GM20431 (cell line): Measurements from ENCODE around the gene FKBP2.

Experiments
- in situ Hi-C: fragments of 300-500 bp; cut with MseI, MboI; formaldehyde crosslinking; loops from one replicate; pipeline ENCODE4 v1.15.0; 2020; ENCODE audit warnings: low sequenced_read_pairs; ENCODE audit not compliant: unreplicated experiment

The FKBP2 gene

DNA sequence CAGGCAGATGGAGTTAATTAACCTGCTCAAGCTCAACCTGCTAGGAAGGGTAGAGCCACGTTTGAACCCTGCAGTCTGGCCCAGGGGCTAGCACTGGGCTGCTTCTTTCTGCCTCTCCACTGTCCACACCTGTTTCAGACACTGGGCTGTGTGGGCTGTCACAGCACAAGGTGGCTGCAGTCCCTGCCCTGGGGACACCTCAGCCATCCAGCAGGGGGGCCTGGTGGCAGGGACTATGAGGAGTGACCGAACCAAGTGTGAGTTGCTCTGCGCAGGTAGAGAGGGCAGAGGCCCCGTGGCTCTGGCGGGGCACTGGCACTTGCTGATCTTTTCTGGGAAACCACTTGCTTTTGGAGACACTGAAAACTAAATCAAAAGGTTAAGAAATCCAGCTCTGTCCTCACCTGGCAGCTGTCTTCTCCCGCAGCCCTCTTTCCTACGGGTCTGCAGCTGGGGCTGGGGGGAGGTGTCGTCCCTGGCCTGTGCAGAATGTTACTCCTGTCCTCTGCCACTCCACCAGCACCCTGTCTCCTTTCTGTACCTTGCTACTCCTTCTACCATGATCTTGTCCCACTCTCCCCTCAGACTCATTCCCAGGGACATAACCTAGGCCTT, 37.8 kb downstream of the FKBP2 start:
- in situ Hi-C loops = no loop called here

DNA sequence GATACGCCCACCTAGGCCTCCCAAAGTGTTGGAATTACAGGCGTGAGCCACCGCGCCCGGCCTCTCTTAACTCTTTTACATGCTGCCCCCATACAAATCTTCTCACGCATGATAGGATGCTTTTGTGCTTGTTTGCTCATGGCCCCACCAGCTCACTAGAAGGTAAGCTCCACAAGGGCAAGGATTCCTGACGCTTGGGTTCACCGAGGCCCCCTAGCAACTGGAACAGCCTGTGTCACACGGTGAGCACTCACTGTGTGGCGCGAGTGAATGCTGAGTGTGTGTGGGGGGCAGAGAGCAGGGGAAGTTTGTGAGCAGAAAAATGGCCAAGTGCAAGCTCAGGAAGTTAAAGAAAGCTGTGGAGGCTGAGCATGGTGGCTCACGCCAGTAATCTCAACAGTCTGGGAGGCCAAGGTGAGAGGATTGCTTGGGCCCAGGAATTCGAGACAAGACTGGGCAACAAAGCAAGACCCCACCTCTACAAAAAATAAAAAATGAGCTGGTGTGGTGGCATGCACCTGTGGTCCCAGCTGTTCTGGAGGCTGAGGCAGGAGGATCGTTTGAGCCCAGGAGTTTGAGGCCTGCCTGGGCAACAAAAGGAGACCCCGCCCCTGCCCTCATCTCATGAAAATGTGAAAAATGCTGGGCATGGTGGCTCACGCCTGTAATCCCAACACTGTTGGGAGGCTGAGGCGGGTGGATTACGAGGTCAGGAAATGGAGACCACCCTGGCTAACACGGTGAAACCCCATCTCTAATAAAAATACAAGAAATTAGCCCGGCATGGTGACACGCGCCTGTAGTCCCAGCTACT, 41.3 kb downstream of the FKBP2 start:
- in situ Hi-C loops = no loop called here

DNA sequence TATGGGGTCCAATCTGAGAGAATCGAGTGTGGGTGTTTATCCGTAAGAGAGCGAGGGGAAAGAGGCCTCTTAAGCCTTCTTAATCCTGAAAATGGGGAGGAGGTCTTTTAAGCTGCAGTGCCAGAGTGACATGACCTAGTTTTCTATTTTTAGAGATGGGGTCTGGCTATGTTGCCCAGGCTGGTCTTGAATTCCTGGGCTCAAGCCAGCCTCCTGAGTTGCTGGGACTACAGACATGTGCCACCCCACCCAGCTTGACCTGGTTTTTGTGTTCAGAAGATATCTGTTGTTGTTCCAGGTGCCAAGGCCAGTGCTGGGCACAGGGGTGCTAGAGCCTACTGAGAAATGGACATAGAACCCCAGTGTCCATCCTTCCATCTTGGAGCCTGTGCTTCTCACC, 42.2 kb downstream of the FKBP2 start:
- in situ Hi-C loops = no loop called here

DNA sequence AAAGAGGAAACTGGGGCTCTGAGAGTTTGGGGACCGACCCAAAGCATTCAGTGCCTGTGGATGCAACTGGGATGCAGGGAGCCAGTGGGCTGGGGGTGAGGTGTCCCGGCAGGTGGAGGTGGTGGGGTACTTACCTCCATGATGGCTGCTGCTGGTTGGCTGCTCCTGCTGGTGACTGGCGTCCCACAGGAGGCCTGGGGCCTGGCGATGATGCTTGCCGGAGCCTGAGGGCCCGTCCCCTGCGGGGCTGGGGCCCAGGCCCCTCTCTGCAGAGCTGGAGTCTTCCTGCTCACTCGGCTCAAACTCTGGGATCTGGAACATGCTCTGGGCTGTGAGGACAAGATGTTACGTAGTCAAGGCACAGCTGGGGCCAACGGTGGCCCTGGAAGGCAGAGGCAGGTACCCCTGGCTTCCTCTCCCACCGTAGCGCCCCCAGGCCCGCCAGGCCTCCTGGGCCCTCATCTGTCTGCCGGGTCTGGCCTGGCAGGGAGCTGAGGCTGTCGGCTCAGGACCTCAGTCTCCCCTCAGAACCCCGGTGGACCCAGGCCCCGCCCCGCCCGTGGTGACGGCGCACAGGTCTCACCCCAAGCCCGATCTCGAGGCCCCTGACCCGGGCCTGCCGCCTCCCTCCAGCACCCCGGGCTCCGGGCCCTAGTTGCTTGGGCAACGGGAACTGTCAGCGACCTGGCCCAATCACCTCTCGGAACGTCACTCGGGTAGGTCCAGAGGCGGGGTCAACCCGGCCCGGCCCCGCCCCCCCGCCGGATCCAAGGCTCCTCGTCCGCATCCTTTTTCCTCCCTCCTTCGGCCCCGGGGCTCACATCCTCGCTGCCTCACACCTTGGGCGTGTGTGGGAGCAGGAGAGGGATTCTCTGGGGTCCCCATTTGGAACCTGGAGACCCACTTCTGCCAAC, 43.4 kb downstream of the FKBP2 start, which contains the start of gene BAD:
BAD (minus strand) TSS at position 618 of the 914 bp plus-strand sequence; CDS start at position 321, 297 bp downstream.
- in situ Hi-C loops = no loop called here

DNA sequence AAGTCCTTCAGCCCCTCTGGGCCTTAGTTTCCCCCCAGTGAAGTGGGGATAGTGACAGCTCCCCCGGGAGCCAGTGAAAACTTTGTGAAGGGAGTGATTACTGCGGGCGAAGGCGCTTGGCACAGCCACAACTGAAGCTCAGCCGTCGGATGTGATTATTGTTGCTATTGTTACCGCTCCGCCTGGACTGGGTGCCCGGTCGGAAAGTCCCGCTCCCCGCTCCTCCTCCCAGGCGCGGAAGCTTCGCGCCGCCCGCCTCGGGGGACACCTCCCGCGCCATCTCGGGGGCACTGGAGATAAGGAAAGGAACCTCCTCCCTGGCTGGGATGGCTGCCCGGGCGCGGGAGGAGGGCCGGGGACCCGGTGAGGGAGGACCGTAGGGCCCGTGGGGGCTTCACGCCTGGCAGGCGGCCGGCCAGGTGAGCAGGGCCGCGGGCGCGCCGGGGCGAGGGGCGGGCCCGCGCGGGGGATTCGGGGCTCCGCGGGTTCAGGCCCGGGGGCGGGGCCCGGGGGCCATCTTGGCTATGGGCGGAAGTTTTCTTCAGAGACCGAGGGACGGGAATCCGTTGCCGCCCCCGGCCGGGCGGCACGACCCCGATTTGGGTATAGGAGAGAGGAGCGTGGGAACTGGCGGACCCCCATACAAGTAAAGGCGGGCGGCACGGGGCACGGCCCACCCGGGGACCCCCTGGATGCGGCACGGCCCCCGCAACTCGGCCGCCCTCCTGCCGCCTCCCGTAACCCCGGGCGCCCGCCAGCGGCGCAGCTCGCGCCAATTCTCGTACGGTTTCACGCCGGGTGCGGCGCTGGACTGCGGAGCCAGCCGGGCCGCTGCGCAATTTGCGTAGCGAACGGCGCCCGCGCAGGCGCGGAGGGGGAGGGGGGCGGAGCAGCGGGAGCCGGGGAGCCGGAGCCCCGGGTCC, 44.3 kb downstream of the FKBP2 start, which contains the start of gene GPR137:
GPR137 (plus strand) TSS at position 887 of the 923 bp plus-strand sequence. CDS start 677 bp downstream, outside the sequence.
- in situ Hi-C loops = no loop called here

DNA sequence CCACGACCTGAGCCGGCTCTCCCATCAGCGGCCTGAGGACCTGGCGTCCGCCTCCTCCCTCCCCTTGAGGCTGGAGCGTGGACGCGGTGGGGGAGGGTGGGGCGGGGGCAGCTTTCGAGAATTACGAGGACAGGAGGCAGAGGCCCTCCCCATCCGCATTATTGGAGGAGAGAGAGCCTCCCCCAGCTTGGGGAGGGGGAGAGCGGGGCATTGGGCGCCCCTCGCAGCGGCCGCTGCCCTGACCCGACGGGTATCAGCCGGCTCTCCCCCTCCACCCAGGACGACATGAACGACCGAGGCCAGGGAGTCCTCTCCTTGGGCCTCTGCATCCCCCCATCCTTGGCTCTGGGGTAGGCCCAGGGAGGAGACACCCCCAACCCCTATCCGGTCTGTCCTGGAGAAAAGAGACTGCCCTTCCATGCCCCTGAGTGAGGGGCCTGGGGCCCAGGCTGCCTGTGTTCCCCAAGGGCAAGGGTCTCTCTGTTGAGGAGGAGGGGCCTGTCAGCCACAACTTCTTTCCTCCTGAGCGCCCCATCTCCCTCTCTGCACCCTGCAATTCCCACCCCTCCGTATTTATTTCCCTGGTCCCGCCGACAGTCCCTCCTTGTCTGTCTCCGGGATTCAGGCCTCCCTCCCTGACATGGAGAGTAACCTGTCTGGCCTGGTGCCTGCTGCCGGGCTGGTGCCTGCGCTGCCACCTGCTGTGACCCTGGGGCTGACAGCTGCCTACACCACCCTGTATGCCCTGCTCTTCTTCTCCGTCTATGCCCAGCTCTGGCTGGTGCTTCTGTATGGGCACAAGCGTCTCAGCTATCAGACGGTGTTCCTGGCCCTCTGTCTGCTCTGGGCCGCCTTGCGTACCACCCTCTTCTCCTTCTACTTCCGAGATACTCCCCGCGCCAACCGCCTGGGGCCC, 45.2 kb downstream of the FKBP2 start:
- in situ Hi-C loops = no loop called here

DNA sequence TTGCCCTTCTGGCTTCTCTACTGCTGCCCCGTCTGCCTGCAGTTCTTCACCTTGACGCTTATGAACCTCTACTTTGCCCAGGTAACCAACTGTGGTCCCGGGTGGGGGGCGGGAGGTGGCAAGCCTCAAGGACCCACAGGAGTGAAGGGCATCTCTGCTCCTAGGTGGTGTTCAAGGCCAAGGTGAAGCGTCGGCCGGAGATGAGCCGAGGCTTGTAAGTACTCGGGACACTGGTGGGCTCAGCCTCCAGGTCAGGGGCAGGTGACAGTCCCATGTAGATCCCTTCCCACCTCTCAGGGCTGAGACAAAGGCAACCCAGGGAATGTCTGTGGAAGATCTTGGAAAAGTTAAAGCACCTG, 45.9 kb downstream of the FKBP2 start:
- in situ Hi-C loops = no loop called here

DNA sequence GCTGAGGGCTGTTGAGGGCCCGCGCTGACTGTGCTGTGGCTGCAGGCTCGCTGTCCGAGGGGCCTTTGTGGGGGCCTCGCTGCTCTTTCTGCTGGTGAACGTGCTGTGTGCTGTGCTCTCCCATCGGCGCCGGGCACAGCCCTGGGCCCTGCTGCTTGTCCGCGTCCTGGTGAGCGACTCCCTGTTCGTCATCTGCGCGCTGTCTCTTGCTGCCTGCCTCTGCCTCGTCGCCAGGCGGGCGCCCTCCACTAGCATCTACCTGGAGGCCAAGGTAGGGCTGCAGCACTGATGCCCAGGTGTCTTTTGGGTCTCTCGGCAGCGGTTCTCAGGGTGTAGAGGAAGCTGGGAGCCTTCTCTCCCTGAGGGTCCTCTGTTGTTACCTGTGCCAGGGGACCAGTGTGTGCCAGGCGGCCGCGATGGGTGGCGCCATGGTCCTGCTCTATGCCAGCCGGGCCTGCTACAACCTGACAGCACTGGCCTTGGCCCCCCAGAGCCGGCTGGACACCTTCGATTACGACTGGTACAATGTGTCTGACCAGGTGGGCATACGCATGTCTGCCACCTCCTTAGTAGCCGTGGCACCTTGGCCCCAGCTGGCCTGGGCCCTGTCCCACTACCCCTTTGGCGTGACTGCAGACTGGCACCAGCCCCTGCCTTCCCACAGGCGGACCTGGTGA, 46.9 kb downstream of the FKBP2 start:
- in situ Hi-C loops = no loop called here

DNA sequence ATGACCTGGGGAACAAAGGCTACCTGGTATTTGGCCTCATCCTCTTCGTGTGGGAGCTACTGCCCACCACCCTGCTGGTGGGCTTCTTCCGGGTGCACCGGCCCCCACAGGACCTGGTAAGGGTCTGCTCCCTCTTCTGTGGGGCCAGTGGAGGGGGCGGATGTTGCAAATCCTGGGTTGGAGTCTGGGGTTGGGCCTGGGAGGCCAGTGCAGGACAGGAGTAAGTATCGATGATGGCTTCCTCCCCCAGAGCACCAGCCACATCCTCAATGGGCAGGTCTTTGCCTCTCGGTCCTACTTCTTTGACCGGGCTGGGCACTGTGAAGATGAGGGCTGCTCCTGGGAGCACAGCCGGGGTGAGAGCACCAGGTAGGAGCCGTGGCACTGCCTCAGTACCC, 47.5 kb downstream of the FKBP2 start:
- in situ Hi-C loops = no loop called here

DNA sequence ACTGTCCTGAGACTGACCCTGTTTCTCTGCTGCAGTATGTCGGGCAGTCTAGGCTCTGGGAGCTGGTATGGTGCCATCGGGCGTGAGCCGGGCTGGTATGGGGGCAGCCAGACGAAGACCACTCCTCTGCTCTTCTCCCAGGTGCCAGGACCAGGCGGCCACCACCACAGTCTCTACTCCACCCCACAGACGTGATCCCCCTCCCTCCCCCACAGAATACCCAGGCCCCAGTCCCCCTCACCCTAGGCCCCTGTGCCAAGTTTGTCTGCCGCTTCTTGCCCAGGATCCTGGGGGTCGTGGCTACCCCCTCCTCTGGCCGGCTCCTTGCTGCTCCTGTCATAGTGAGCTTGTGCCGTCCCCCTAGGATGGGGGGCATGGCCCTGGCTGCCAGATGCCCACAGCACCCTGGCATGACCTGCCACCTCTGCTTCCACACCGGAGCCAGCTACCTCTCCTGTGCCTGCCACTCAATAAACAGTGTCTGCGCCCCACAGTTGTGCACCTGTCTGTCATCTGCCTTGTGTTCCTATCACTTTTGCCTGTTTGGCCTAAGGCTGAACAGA, 48.2 kb downstream of the FKBP2 start:
- in situ Hi-C loops = no loop called here

DNA sequence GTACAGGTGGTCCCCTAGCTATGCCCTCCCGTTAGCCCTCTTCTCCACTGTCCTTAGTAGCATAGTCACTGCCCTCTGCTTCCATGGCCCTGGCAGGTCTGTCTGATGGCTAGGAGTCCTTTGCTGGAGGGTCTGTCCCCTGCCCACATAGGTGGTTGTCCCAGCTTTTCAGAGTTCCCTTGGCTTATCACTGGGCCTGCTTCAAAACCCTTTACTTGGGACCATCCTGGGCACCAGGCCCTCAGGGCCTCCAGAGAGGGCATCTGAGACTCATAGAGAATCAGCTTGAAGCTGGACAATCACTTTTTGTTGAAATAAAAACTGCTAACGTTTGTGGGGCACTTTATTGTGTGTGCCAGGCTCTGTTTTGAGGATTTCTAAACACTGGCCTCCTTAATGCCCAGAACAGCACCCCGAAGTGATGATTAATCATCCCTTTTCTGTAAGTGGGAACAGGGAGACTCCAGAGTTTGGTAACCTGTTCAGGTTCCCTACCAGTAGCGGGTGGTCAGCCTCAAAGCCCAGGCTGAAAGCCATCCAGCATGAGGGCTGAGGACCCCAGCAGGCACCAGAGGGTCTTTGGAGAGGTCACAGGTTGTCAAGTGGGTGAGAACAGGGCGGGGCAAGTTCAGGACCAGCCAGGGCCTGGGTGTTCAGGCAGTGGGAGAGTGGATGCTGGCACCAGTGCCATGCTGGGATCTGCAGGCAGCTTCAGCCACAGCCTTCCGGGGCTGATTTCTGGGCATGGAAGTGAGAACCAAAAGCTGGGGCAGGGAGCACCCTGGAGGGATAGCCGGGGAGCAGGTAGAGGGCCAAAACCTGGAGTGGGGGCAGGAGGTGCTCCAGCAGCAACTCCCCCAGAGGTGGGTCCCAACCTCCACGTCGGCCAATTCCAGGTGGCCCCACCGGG, 49.7 kb downstream of the FKBP2 start:
- in situ Hi-C loops = no loop called here

DNA sequence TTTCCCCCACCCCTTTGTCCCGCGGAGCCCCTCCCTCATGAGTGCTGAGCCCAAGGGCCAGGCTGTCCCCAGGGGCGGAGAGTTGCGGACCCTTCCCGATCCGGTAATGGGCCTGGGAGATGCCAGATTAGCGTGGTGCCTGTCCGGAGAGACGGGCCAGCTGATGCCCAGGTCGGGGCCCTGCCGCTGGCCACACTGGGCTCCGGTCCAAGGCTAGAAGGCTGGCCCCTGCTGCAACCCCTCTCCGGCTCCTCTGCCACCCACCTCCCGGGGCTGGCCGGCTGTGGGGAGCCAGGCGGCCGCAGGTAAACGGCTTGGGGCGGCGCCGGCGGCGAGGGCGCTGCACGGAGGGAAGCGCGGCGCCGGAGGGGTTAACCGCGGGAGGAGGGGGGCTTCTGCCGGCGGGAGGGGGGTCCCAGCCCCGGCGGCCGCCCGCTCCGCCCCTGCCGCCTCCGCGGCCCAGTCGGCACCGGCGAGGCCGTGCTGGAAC, 50.4 kb downstream of the FKBP2 start, which contains the start of gene KCNK4:
KCNK4 (plus strand) TSS at position 41 of the 490 bp plus-strand sequence. CDS start 1,717 bp downstream, outside the sequence.
- in situ Hi-C loops = no loop called here

DNA sequence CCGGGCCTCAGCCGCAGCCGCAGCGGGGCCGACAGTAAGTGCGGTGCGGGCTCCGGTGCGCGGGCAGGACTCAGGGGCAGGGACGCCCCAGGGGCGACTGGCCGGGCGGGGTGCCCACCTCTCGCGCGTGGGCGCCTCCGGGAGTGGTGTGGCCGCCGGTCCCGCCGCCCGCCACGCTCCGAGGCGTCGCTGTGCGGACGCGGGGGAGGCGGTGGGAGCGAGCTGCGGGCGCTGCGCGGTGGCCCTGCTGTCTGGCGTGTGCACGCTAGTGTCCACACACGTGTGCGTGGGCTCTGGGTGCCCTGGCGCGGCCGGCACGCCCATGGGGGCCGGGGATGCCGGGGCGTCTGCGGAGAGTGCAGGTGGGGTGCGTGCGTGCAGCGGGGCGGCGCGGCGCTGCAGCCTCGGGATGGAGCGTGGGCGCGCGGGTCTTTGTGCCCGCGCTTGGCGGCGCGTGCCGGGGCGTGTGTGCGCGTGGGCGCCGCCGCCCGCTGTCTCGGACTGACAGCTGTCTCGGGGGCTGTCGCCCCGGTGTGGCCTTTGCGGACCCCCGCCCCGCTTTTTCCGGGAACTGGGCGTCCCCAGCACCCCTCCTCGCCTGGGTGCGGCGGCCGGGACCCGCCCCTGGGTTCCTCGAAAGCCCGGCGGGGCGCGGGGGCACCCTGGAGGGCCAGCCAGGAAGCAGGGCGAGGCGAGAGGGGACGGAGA, 51.0 kb downstream of the FKBP2 start:
- in situ Hi-C loops = no loop called here

DNA sequence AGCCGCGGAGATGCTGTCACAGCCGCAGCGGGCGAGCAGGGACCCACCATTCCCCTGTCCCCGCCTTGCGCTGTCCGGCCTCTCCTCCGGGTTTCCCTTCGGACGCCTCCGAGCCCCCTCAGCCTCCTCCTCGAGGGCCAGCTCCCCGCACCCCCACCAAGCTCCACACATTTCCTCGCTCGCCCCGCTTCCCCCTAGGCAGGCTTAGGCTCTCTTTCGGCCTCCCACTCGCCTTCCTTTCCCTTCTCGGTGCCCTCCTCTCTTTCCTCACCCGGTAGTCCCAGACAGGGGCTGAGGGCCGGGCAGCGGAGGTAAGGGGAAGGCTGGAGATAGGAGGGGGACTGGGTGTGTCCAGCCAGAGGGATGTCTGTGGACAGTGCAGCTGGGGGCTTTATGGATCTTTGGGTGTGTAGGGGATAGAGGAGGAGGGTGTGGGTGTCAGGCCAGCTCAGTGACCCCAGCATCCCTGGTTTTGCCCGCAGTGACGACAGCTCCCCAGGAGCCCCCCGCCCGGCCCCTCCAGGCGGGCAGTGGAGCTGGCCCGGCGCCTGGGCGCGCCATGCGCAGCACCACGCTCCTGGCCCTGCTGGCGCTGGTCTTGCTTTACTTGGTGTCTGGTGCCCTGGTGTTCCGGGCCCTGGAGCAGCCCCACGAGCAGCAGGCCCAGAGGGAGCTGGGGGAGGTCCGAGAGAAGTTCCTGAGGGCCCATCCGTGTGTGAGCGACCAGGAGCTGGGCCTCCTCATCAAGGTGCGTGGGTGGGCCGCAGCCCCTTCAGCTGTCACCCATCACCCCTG, 51.8 kb downstream of the FKBP2 start:
- in situ Hi-C loops = no loop called here
